HG03103 (cell line): ENCODE data around the gene KIAA0040.

Source experiments
- ATAC-seq: cut with Tn5 transposase; IDR thresholded peaks from one replicate; pipeline ENCODE4 v1.9.1; 2021; ENCODE audit warnings: low read depth; ENCODE audit not compliant: unreplicated experiment

The KIAA0040 gene

GRCh38 chr1:175145899-175146528 lies 46.6 kb downstream of the KIAA0040 start:
- ATAC-seq: no peak

- no peak for ATAC-seq
Observed at GRCh38 chr1:175138579-175138978, 54.0 kb downstream of the KIAA0040 start.

GRCh38 chr1:175137369-175137768 lies 55.2 kb downstream of the KIAA0040 start:
- no peak for ATAC-seq

- no peak for ATAC-seq
Observed at GRCh38 chr1:175136246-175136645, 56.3 kb downstream of the KIAA0040 start.

- ATAC-seq: no peak
Observed at GRCh38 chr1:175134500-175134899, 58.1 kb downstream of the KIAA0040 start.

- ATAC-seq: no peak
Observed at GRCh38 chr1:175133673-175134435, 58.7 kb downstream of the KIAA0040 start.

GRCh38 chr1:175132436-175132835 lies 60.1 kb downstream of the KIAA0040 start:
- no peak for ATAC-seq

GRCh38 chr1:175131095-175131494 lies 61.5 kb downstream of the KIAA0040 start:
- ATAC-seq: no peak

GRCh38 chr1:175130649-175131045 lies 61.9 kb downstream of the KIAA0040 start:
- no peak for ATAC-seq

GRCh38 chr1:175129997-175130648 lies 62.5 kb downstream of the KIAA0040 start:
- no peak for ATAC-seq

- ATAC-seq: no peak
Observed at GRCh38 chr1:175129644-175129996, 63.0 kb downstream of the KIAA0040 start.

- ATAC-seq: no peak
Observed at GRCh38 chr1:175129182-175129581, 63.4 kb downstream of the KIAA0040 start.

- ATAC-seq: no peak
Observed at GRCh38 chr1:175128523-175128922, 64.1 kb downstream of the KIAA0040 start.

GRCh38 chr1:175127565-175127964 lies 65.0 kb downstream of the KIAA0040 start:
- no peak for ATAC-seq

- ATAC-seq: no peak
Observed at GRCh38 chr1:175126347-175126746, 66.2 kb downstream of the KIAA0040 start.

GRCh38 chr1:175124861-175125260 lies 67.7 kb downstream of the KIAA0040 start:
- no peak for ATAC-seq

GRCh38 chr1:175120511-175120910 lies 72.1 kb downstream of the KIAA0040 start:
- no peak for ATAC-seq

- ATAC-seq: no peak
Observed at GRCh38 chr1:175118375-175119367, 73.9 kb downstream of the KIAA0040 start.

- ATAC-seq: no peak
Observed at GRCh38 chr1:175116903-175117302, 75.7 kb downstream of the KIAA0040 start.

- ATAC-seq: no peak
Observed at GRCh38 chr1:175116210-175116798, 76.3 kb downstream of the KIAA0040 start.
